Glutamatergic neuron (in vitro differentiated cells): Measurements from ENCODE around the gene GSDMA. TPM values are rescaled to one million over a fixed set of nuclear protein-coding genes. Genes with fewer than 3 reads are reported as not detected.
A peak's percentile ranks its signal among the peaks of the same experiment; 100 is the strongest.
"Not testable (repeated sequence)": the region's sequence is repeated elsewhere in the genome, so short reads cannot be mapped to it uniquely, and the experiment has no call there.

Experiments
- DNase-seq: peaks from one replicate; pipeline ENCODE4 v3.0.0; 2022
- H3K27ac Mint-ChIP-seq: one replicate; pipeline ENCODE4 v1.8.0; 2020; ENCODE audit warnings: mild to moderate bottlenecking, mixed read lengths, inconsistent platforms; ENCODE audit not compliant: unreplicated experiment
- H3K27me3 Mint-ChIP-seq: one replicate; pipeline ENCODE4 v1.8.0; 2020; ENCODE audit warnings: mild to moderate bottlenecking, moderate library complexity, mixed read lengths, inconsistent platforms; ENCODE audit not compliant: unreplicated experiment
- H3K36me3 Mint-ChIP-seq: one replicate; pipeline ENCODE4 v1.8.0; 2020; ENCODE audit warnings: mild to moderate bottlenecking, mixed read lengths, inconsistent platforms; ENCODE audit not compliant: unreplicated experiment
- H3K4me1 Mint-ChIP-seq: one replicate; pipeline ENCODE4 v1.8.0; 2020; ENCODE audit warnings: mild to moderate bottlenecking, low read depth, mixed read lengths, inconsistent platforms; ENCODE audit not compliant: unreplicated experiment
- H3K4me3 Mint-ChIP-seq: one replicate; pipeline ENCODE4 v1.8.0; 2020; ENCODE audit warnings: mild to moderate bottlenecking, mixed read lengths, inconsistent platforms; ENCODE audit not compliant: unreplicated experiment
- H3K9me3 Mint-ChIP-seq: one replicate; pipeline ENCODE4 v1.8.0; 2020; ENCODE audit warnings: mild to moderate bottlenecking, moderate library complexity, mixed read lengths, inconsistent platforms; ENCODE audit not compliant: unreplicated experiment
- total RNA-seq: library from RNA; stranded (reverse); fragmentation: NEBNext Ultra II Directional; extraction: Animal tissue kit (Norgen Biotek cat#: 25700); gene quantifications from one replicate; pipeline ENCODE4 v1.2.1, GENCODE V29; 2021; ENCODE audit not compliant: unreplicated experiment
- TF ChIP-seq, protein P1 (sequence below): fragments of 200-600 bp; sonication (generic); IDR thresholded peaks from one replicate; pipeline ENCODE4 v1.5.0; 2021; ENCODE audit not compliant: partially characterized antibody, unreplicated experiment

Gene GSDMA
- total RNA-seq, 1 donor from 2014 or later = not detected

DNA sequence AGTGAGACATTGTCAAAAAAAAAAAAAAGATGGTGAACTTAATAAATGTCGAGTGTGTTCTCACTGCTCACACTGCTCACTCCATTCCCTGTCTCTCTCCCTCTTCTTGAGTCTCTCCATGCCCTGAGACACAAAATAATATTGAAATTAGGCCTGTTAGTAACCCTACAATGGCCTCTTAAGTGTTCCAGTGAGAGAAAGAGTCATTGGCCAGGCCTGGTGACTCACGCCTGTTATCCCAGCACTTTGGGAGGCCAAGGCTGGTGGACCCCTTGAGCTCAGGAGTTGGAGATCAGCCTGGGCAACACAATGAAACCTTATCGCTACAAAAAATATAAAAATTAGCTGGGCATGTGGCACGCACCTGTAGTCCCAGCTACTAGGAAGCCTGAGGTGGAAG is 36.3 kb downstream of the GSDMA start:
- peak overlapping the region; percentile 38 for H3K27ac Mint-ChIP-seq
- no peaks in the 10 kb centered on the region for H3K4me1 Mint-ChIP-seq
- H3K9me3 Mint-ChIP-seq = peaks cover 2% of the 10 kb centered on the region
- no peaks in the 10 kb centered on the region for H3K36me3 Mint-ChIP-seq
- H3K4me3 Mint-ChIP-seq = no peak overlapping the region
- no peak for DNase-seq
- TF ChIP-seq, protein P1, sequence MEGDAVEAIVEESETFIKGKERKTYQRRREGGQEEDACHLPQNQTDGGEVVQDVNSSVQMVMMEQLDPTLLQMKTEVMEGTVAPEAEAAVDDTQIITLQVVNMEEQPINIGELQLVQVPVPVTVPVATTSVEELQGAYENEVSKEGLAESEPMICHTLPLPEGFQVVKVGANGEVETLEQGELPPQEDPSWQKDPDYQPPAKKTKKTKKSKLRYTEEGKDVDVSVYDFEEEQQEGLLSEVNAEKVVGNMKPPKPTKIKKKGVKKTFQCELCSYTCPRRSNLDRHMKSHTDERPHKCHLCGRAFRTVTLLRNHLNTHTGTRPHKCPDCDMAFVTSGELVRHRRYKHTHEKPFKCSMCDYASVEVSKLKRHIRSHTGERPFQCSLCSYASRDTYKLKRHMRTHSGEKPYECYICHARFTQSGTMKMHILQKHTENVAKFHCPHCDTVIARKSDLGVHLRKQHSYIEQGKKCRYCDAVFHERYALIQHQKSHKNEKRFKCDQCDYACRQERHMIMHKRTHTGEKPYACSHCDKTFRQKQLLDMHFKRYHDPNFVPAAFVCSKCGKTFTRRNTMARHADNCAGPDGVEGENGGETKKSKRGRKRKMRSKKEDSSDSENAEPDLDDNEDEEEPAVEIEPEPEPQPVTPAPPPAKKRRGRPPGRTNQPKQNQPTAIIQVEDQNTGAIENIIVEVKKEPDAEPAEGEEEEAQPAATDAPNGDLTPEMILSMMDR = no peak
- H3K27me3 Mint-ChIP-seq = no peaks in the 10 kb centered on the region

DNA sequence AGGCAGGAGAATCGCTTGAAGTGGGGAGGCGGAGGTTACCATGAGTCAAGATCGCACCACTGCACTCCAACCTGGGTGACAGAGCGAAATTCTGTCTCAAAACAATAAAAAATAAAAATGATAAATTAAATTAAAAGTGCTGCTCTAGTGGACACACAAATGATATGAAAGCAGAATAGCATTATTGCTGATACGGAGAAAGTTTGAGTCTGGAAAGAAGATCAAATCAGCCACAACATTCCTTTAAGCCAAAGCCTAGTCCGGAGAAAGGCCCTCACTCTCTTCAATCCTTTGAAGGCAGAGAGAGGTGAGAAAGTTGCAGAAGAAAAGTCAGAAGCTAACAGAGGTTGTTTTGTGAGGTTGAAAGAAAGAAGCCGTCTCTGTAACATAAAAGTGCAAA is 37.4 kb downstream of the GSDMA start:
- Mint-ChIP-seq H3K27ac (no peak overlapping the region), H3K27me3 (no peaks in the 10 kb centered on the region), H3K36me3 (no peaks in the 10 kb centered on the region), H3K9me3 (peaks cover 2% of the 10 kb centered on the region), H3K4me1 (no peaks in the 10 kb centered on the region), H3K4me3 (no peak overlapping the region)
- DNase-seq = no peak
- TF ChIP-seq, protein P1 = no peak

DNA sequence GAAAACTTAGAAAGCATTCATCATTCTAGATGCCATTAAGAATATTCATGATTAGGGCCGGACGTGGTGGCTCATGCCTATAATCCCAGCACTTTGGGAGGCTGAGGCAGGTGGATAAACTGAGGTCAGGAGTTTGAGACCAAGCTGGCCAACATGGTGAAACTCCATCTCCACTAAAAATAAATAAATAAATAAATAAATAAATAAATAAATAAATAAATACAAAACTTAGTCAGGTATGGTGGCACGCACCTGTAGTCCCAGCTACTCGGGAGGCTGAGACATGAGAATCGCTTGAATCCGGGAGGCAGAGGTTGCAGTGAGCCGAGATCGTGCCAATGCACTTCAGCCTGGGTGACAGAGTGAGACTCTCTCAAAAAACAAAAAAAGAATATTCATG is 38.5 kb downstream of the GSDMA start:
- not testable (repeated sequence) for H3K27ac Mint-ChIP-seq, DNase-seq, H3K4me3 Mint-ChIP-seq, H3K27me3 Mint-ChIP-seq, H3K4me1 Mint-ChIP-seq, H3K9me3 Mint-ChIP-seq, H3K36me3 Mint-ChIP-seq

DNA sequence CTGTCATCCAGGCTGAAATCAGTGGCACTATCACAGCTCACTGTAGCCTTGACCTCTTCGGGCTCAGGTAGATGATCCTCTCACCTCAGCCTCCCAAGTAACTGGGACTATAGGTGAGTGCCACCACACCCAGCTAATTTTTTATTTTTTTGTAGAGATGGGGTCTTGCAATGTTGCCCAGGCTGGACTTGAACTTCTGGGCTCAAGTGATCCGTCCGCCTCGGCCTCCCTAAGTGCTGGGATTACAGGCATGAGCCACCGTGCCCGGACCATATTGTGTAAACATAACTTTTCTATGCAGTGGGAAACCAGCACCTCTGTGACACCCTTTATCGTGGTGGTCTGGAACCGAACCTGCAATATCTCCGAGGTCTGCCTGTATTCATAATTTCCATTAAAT is 41.3 kb downstream of the GSDMA start:
- Mint-ChIP-seq H3K27ac (no peak overlapping the region), H3K4me3 (no peak overlapping the region), H3K27me3 (no peaks in the 10 kb centered on the region), H3K9me3 (peaks cover 3% of the 10 kb centered on the region), H3K4me1 (no peaks in the 10 kb centered on the region), H3K36me3 (no peaks in the 10 kb centered on the region)
- TF ChIP-seq, protein P1 = no peak
- no peak for DNase-seq

DNA sequence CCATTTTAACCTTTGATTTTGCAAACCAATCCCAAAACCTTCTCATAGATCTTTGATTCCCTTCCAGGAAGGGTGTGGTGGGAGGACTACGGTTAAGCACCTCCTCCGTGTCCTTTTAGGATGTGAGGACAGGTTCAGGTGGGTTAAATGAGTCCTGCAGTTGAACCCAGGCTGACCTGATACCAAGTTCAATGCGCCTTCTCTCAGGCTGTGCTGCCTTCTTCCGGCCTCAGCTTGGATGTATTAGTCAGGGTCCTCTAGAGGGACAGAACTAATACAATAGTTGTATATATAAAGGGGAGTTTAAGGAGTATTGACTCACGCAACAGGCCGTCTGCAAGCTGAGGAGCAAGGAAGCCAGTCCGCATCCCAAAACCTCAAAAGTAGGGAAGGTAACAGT is 41.9 kb downstream of the GSDMA start:
- Mint-ChIP-seq H3K9me3 (peaks cover 3% of the 10 kb centered on the region), H3K36me3 (no peaks in the 10 kb centered on the region), H3K27me3 (no peaks in the 10 kb centered on the region), H3K4me3 (no peak overlapping the region), H3K27ac (no peak overlapping the region), H3K4me1 (no peaks in the 10 kb centered on the region)
- TF ChIP-seq, protein P1 = no peak
- no peak for DNase-seq

DNA sequence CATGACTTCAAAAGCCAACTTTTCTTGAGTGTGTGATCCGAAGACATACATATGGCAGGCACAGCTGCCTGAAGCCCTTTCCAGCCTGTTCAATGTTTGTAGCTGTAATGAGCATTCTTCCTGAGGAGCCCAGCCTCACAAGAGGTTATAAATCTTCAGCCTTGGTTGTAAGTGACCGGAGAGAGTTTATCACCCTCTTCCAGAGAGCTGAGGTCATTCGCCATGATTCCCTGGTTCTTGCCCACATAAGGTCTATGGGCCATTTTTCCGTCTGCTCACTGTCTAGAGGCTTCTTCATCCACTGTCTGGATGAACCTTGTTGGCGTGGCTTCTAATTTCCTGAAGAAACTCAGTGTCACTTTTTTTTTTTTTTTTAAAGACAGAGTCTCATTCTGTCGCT is 42.7 kb downstream of the GSDMA start:
- no peak for DNase-seq
- TF ChIP-seq, protein P1 = no peak
- H3K36me3 Mint-ChIP-seq = no peaks in the 10 kb centered on the region
- H3K27ac Mint-ChIP-seq = no peak overlapping the region
- peaks cover 3% of the 10 kb centered on the region for H3K9me3 Mint-ChIP-seq
- no peaks in the 10 kb centered on the region for H3K27me3 Mint-ChIP-seq
- H3K4me1 Mint-ChIP-seq = no peaks in the 10 kb centered on the region
- H3K4me3 Mint-ChIP-seq = no peak overlapping the region

DNA sequence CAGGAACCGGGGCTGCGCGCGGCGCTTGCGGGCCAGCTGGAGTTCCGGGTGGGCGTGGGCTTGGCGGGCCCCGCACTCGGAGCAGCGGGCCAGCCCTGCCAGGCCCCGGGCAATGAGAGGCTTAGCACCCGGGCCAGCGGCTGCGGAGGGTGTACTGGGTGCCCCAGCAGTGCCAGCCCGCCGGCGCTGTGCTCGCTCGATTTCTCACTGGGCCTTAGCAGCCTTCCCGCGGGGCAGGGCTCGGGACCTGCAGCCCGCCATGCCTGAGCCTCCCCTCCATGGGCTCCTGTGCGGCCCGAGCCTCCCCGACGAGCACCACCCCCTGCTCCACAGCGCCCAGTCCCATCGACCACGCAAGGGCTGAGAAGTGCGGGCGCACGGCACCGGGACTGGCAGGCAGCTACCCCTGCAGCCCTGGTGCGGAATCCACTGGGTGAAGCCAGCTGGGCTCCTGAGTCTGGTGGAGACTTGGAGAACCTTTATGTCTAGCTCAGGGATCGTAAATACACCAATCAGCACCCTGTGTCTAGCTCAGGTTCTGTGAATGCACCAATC is 48.2 kb downstream of the GSDMA start:
- H3K4me3 Mint-ChIP-seq, H3K27ac Mint-ChIP-seq, H3K27me3 Mint-ChIP-seq, H3K9me3 Mint-ChIP-seq, H3K4me1 Mint-ChIP-seq, DNase-seq, H3K36me3 Mint-ChIP-seq: not testable (repeated sequence)

DNA sequence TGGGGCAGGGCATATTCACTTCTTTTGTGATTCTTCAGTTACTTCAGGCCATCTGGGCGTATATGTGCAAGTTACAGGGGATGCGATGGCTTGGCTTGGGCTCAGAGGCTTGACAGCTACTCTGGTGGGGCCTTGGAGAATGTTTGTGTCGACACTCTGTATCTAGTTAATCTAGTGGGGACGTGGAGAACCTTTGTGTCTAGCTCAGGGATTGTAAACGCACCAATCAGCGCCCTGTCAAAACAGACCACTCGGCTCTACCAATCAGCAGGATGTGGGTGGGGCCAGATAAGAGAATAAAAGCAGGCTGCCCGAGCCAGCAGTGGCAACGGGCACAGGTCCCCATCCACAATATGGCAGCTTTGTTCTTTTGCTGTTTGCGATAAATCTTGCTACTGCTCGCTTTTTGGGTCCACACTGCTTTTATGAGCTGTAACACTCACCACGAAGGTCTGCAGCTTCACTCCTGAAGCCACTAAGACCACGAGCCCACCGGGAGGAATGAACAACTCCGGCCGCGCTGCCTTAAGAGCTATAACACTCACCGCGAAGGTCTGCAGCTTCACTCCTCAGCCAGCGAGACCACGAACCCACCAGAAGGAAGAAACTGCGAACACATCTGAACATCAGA is 49.3 kb downstream of the GSDMA start:
- not testable (repeated sequence) for H3K9me3 Mint-ChIP-seq, H3K4me1 Mint-ChIP-seq, H3K27me3 Mint-ChIP-seq, H3K4me3 Mint-ChIP-seq, H3K27ac Mint-ChIP-seq, H3K36me3 Mint-ChIP-seq, DNase-seq
